ENCODE data around the gene ELOVL5.

ELOVL5 gene

GRCh38 chr6:53246924-53247323 is 101.8 kb downstream of the ELOVL5 start:
- DNase-seq (ENCODE audit: extremely low read depth, low read depth), result no peak
- no peak for TF ChIP-seq CTCF (IDR thresholded peaks at IDR 0.05; ENCODE audit: low read depth, low read length, missing control alignments)

DNA sequence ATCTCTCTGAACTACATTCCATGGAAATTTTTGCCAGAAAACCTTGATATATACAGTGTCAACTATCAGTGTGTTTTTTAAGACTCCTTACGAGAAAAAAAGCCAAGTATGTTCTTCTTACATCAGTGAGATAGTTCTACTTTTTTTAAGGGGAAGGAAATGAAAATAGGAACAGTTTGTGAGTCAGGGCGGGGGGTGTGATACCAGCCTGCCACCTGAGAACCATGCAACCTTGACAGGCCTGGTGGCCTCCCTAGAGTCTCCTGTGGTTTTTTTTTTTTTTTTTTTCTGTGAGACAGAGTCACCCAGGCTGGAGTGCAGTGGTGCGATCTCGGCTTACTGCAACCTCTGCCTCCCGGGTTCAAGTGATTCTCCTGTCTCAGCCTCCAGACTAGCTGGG is 103.8 kb downstream of the ELOVL5 start:
- DNase-seq (ENCODE audit: extremely low read depth, low read depth), result no peak
- no peak overlapping the region for H3K4me3 ChIP-seq (replicated peaks; ENCODE audit: low read depth, low read length)
- TF ChIP-seq CTCF (IDR thresholded peaks at IDR 0.05; ENCODE audit: low read depth, low read length, missing control alignments), result no peak

More at GRCh38 chr6:53246924-53247323, 101.8 kb downstream of the ELOVL5 start:
- H3K4me3 ChIP-seq (replicated peaks; ENCODE audit: low read depth, low read length), result no peak overlapping the region

- no peak overlapping the region for H3K4me3 ChIP-seq (replicated peaks; ENCODE audit: low read depth, low read length)
- TF ChIP-seq CTCF (IDR thresholded peaks at IDR 0.05; ENCODE audit: low read depth, low read length, missing control alignments), result no peak
- no peak for DNase-seq (ENCODE audit: extremely low read depth, low read depth)
Observed at GRCh38 chr6:53244399-53244931, 104.3 kb downstream of the ELOVL5 start.

GRCh38 chr6:53241938-53242337 is 106.8 kb downstream of the ELOVL5 start:
- DNase-seq (ENCODE audit: extremely low read depth, low read depth), result no peak
- TF ChIP-seq CTCF (IDR thresholded peaks at IDR 0.05; ENCODE audit: low read depth, low read length, missing control alignments), result no peak
- H3K4me3 ChIP-seq (replicated peaks; ENCODE audit: low read depth, low read length), result no peak overlapping the region

- no peak for DNase-seq (ENCODE audit: extremely low read depth, low read depth)
- TF ChIP-seq CTCF (IDR thresholded peaks at IDR 0.05; ENCODE audit: low read depth, low read length, missing control alignments), result no peak
- H3K4me3 ChIP-seq (replicated peaks; ENCODE audit: low read depth, low read length), result no peak overlapping the region
Observed at GRCh38 chr6:53240761-53241160, 108.0 kb downstream of the ELOVL5 start.

GRCh38 chr6:53240139-53240538 is 108.6 kb downstream of the ELOVL5 start:
- no peak overlapping the region for H3K4me3 ChIP-seq (replicated peaks; ENCODE audit: low read depth, low read length)
- TF ChIP-seq CTCF (IDR thresholded peaks at IDR 0.05; ENCODE audit: low read depth, low read length, missing control alignments), result no peak
- DNase-seq (ENCODE audit: extremely low read depth, low read depth), result no peak

DNA sequence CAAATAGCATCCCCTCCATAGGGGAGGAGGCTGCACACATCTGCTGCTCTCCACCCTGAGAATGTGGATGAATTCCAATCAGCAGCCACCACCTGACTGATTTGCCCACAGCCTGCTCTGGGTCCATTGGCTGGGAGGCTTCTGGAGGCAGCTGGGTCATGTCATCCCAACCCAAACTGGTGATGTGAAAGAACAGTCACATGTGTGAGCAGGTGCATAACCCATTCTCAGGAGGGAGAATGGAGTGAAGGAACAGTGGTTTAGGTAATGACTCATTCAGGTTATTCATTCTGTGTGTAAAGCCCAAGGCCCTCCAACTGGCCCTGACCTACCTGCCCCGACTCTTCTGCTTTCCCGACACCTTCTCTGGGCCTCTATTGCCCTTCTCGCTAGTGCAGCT is 109.2 kb downstream of the ELOVL5 start:
- TF ChIP-seq CTCF (IDR thresholded peaks at IDR 0.05; ENCODE audit: low read depth, low read length, missing control alignments), result no peak
- no peak overlapping the region for H3K4me3 ChIP-seq (replicated peaks; ENCODE audit: low read depth, low read length)
- no peak for DNase-seq (ENCODE audit: extremely low read depth, low read depth)
